ENCODE data around the gene TSEN34. TPM values are rescaled to one million over a fixed set of nuclear protein-coding genes. Genes with fewer than 3 reads are reported as not detected.
A peak's percentile ranks its signal among the peaks of the same experiment; 100 is the strongest.
"Not testable (repeated sequence)": the region's sequence is repeated elsewhere in the genome, so short reads cannot be mapped to it uniquely, and the experiment has no call there.

TSEN34 gene
- total and polyA plus RNA-seq, 3 donors from 2014 or later, result 73.1 to 177 (median 162) TPM

DNA sequence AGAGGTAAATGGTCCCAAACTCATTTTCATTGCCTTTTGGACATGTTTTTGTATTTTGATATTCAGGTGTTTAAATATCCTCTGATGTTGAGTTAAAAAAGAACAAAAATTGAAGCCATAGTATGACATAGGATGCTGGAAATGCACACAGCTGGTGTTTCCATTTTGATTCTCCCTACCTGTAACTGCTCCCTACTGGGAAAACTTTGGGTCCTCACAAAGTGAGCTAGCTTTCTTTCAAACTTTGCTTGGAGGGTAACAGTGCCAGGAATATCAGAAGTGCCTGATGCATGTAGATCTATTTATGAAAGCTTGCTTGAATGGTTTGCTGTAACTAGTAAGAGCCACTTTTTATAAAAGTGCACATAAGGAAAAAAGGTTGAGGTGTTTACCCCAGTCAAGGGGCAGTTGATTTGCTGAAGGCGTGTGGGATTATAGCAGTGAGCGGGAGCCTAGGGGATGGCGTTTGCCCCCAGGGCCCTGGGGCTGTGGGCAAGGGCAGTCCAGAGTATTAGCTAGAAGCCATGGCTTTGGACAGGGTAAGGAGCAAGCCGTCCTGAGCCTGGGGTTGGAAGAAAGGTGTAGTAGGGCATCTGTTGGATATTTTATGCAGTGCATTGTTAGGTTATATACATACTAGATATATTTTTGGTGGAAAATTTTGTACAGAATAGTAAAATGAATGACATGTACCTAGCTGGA is 13.8 kb downstream of the TSEN34 start:
- WGBS, 2 donors, result 84 to 85% methylated on average over 4 of the region's 4 CpGs
- Histone ChIP-seq H3K27me3 (no peaks in the 10 kb centered on the region), H3K4me3 (no peak overlapping the region), H3K9me3 (no peaks in the 10 kb centered on the region), H3K36me3 (ENCODE audit: low read depth, missing control alignments) (no peaks in the 10 kb centered on the region), H3K27ac (peak overlapping the region in 1 of 2 donors; percentile 7), H3K4me1 (peaks cover 70% of the 10 kb centered on the region)
- no peak for DNase-seq
- intact Hi-C loops (cut with DNase I; ENCODE audit: low total_unique reads), result no loop called here
- TF ChIP-seq, protein P1, sequence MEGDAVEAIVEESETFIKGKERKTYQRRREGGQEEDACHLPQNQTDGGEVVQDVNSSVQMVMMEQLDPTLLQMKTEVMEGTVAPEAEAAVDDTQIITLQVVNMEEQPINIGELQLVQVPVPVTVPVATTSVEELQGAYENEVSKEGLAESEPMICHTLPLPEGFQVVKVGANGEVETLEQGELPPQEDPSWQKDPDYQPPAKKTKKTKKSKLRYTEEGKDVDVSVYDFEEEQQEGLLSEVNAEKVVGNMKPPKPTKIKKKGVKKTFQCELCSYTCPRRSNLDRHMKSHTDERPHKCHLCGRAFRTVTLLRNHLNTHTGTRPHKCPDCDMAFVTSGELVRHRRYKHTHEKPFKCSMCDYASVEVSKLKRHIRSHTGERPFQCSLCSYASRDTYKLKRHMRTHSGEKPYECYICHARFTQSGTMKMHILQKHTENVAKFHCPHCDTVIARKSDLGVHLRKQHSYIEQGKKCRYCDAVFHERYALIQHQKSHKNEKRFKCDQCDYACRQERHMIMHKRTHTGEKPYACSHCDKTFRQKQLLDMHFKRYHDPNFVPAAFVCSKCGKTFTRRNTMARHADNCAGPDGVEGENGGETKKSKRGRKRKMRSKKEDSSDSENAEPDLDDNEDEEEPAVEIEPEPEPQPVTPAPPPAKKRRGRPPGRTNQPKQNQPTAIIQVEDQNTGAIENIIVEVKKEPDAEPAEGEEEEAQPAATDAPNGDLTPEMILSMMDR (IDR thresholded peaks at IDR 0.05), result no peak
- no peak for TF ChIP-seq POLR2A (IDR thresholded peaks at IDR 0.05)

DNA sequence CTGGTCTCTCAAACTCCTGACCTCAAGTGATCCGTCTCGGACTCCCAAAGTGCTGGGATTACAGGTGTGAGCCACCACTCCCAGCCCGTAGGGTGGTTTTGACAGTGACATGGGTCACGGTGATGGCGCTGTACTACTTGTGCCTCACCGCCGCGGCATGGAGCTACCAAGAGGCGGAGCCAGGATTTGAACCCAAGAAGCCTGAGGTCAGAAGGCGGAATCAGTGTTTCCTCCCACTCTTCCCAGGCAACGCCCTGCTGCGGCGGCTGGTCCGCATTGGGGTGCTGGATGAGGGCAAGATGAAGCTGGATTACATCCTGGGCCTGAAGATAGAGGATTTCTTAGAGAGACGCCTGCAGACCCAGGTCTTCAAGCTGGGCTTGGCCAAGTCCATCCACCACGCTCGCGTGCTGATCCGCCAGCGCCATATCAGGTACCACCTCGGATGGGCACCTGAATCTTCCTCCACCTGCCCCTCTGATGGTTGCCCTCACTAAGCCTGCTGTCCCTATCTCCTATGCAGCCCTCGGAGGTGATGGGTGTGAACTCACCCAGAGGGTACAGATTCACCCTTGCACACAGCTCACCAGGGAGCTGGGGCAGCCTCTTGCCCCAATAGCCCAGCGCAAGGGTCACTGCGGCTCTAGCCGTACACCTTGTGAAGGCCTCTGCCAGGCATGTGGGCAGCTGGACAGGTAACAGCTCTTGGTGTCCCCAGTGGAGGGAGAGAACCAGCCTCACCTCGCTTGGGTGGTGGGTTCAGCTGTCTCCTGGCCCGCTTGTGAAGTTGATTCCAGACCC is 15.1 kb downstream of the TSEN34 start:
- TF ChIP-seq, protein P1 (IDR thresholded peaks at IDR 0.05), result no peak
- no peak for TF ChIP-seq POLR2A (IDR thresholded peaks at IDR 0.05)
- Histone ChIP-seq H3K9me3 (no peaks in the 10 kb centered on the region), H3K27ac (peak overlapping the region; percentile 44 to 75), H3K36me3 (ENCODE audit: low read depth, missing control alignments) (no peaks in the 10 kb centered on the region), H3K27me3 (no peaks in the 10 kb centered on the region), H3K4me3 (no peak overlapping the region), H3K4me1 (peaks cover 81% of the 10 kb centered on the region)
- WGBS, 2 donors, result 90 to 92% methylated on average over 18 to 27 of the region's 27 CpGs
- intact Hi-C loops (cut with DNase I; ENCODE audit: low total_unique reads), result no loop called here
- DNase-seq, result no peak

DNA sequence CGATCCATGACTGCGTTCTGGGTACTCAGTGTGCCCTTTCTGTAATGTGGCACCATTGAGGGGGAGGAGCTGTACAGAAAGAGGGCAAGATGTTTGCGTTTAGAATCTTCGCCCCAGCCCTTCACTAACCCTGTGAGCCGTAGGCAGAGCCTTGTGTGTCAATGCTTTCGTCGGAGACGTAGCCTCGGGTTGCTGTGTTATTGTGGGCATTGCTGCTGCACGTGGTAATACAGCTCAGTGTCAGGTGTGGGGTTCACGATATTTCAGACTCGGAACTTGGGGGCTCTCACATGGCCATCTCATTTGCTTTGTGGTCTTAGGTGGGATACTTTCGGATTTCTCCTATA is 15.7 kb downstream of the TSEN34 start:
- Histone ChIP-seq H3K36me3 (ENCODE audit: low read depth, missing control alignments) (no peaks in the 10 kb centered on the region), H3K9me3 (no peaks in the 10 kb centered on the region), H3K27ac (peak overlapping the region; percentile 47 to 75), H3K27me3 (no peaks in the 10 kb centered on the region), H3K4me1 (peaks cover 78% of the 10 kb centered on the region), H3K4me3 (no peak overlapping the region)
- no peak for TF ChIP-seq POLR2A (IDR thresholded peaks at IDR 0.05)
- TF ChIP-seq, protein P1 (IDR thresholded peaks at IDR 0.05), result no peak
- DNase-seq, result no peak
- WGBS, 2 donors, result 74 to 84% methylated on average over 11 to 13 of the region's 13 CpGs
- intact Hi-C loops (cut with DNase I; ENCODE audit: low total_unique reads), result no loop called here

DNA sequence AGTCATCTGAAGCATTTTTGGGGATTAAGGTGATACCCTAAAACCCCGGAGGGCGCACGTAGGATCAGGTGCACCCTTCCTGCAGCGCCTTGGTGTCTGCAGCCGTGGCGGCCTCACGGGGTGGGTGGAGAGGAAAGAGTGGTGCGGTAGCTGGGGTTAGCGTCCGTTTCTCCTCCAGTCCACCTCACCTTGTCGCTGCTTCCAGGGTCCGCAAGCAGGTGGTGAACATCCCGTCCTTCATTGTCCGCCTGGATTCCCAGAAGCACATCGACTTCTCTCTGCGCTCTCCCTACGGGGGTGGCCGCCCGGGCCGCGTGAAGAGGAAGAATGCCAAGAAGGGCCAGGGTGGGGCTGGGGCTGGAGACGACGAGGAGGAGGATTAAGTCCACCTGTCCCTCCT is 16.1 kb downstream of the TSEN34 start:
- H3K27me3 ChIP-seq; H3K9me3 ChIP-seq; intact Hi-C loops (cut with DNase I; ENCODE audit: low total_unique reads); DNase-seq; H3K4me3 ChIP-seq; H3K36me3 ChIP-seq (ENCODE audit: low read depth, missing control alignments): not testable (repeated sequence)
- 69 to 78% methylated on average over 23 of the region's 23 CpGs for WGBS, 2 donors
- peaks cover 74% of the 10 kb centered on the region for H3K4me1 ChIP-seq
- H3K27ac ChIP-seq, result peak overlapping the region; percentile 47 to 75

DNA sequence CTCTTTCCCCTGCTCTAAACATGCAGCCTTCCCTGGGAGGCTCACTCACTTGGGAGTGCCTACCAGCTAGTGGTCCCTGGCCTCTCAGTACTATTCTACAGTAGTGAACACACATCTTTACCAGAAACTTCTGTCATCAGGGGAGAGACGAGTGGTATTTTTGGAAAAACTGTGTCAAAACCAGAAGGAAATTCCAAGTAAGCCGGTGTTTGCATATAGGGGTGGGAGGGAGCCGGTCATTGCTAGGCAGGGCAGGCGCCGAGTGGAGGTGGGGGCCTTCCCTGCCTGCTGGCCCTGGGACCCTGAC is 16.5 kb downstream of the TSEN34 start:
- no peak overlapping the region for H3K4me3 ChIP-seq
- intact Hi-C loops (cut with DNase I; ENCODE audit: low total_unique reads), result no loop called here
- H3K27me3 ChIP-seq, result no peaks in the 10 kb centered on the region
- peaks cover 70% of the 10 kb centered on the region for H3K4me1 ChIP-seq
- H3K27ac ChIP-seq, result peak overlapping the region; percentile 47 to 75
- H3K36me3 ChIP-seq (ENCODE audit: low read depth, missing control alignments), result no peaks in the 10 kb centered on the region
- DNase-seq, result no peak
- WGBS, 2 donors, result 60 to 71% methylated on average over 5 of the region's 5 CpGs
- H3K9me3 ChIP-seq, result no peaks in the 10 kb centered on the region
- TF ChIP-seq, protein P1 (IDR thresholded peaks at IDR 0.05), result no peak
- no peak for TF ChIP-seq POLR2A (IDR thresholded peaks at IDR 0.05)
